ENCODE data around the gene MTFR1L. TPM values are rescaled to one million over a fixed set of nuclear protein-coding genes. Genes with fewer than 3 reads are reported as not detected.

MTFR1L gene
- total and polyA plus RNA-seq, 7 donors: 26.1 to 150 (median 106) TPM

DNA sequence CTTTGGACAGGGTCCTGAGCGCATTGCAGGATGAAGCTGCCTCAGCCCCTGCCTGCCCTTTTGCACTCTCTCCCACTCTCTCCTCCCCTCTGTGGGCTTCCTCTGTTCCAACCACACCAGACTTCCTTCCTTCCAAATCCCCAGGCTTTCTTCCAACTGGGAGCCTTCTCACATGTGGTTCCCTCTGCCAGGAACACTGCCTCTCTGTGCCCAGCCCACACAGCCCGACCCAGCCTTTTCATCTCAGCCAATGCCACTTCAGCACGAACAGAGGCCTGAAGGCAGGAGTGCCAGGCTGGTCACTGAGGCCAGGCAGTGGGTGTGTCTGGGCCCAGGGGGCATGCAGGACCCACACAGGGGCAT is 13.9 kb upstream of the MTFR1L start:
- TF ChIP-seq EP300 (IDR thresholded peaks at IDR 0.05) (no peak), POLR2AphosphoS5 (IDR thresholded peaks at IDR 0.05) (peak in 1 of 4 donors; percentile 22)
- TF ChIP-seq, protein P1, sequence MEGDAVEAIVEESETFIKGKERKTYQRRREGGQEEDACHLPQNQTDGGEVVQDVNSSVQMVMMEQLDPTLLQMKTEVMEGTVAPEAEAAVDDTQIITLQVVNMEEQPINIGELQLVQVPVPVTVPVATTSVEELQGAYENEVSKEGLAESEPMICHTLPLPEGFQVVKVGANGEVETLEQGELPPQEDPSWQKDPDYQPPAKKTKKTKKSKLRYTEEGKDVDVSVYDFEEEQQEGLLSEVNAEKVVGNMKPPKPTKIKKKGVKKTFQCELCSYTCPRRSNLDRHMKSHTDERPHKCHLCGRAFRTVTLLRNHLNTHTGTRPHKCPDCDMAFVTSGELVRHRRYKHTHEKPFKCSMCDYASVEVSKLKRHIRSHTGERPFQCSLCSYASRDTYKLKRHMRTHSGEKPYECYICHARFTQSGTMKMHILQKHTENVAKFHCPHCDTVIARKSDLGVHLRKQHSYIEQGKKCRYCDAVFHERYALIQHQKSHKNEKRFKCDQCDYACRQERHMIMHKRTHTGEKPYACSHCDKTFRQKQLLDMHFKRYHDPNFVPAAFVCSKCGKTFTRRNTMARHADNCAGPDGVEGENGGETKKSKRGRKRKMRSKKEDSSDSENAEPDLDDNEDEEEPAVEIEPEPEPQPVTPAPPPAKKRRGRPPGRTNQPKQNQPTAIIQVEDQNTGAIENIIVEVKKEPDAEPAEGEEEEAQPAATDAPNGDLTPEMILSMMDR (IDR thresholded peaks at IDR 0.05): no peak
- intact Hi-C loops (cut with DNase I): no loop called here
- DNase-seq: no peak

DNA sequence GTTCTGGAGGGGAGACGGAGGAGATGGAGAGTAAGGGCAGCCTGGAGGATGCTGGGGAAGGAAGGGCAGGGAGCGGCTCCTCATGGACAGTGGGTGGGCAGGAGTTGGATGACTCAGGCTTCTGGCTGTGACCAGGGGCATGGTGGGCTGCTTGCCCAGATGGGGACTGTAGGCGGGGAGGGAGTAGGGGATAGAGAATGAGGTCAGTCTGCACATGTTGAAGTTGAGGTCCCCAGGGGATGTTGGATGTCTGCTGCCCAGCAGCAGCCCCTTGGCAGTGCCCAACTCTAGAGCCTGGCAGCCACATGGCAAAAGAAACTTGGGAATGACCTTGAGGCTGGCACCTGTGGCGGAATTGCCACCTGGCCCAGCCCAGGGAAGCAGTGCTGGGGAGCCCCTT is 13.3 kb upstream of the MTFR1L start:
- H3K27ac ChIP-seq: peak overlapping the region; percentile 46 to 65 (median 60)
- TF ChIP-seq POLR2AphosphoS5 (IDR thresholded peaks at IDR 0.05): no peak
- TF ChIP-seq, protein P1 (IDR thresholded peaks at IDR 0.05): no peak
- TF ChIP-seq EP300 (IDR thresholded peaks at IDR 0.05): no peak
- TF ChIP-seq POLR2A (IDR thresholded peaks at IDR 0.05): no peak
- DNase-seq: no peak
- WGBS, 2 donors: 85 to 90% methylated on average over 4 of the region's 4 CpGs
- no peaks in the 10 kb centered on the region for H3K9me3 ChIP-seq
- H3K36me3 ChIP-seq: peaks cover 1 to 48% (median 22%) of the 10 kb centered on the region in 4 donors
- peaks cover 0 to 63% (median 49%) of the 10 kb centered on the region in 4 donors for H3K4me1 ChIP-seq
- H3K27me3 ChIP-seq: no peaks in the 10 kb centered on the region
- no peak overlapping the region for H3K4me3 ChIP-seq
- intact Hi-C loops (cut with DNase I): no loop called here

More for the DNA sequence above, 13.9 kb upstream of the MTFR1L start:
- H3K4me1 ChIP-seq: peaks cover 0 to 65% (median 50%) of the 10 kb centered on the region in 4 donors
- WGBS, 2 donors: 67 to 77% methylated on average over 3 of the region's 3 CpGs
- peak overlapping the region; percentile 46 to 65 (median 60) for H3K27ac ChIP-seq
- H3K9me3 ChIP-seq: no peaks in the 10 kb centered on the region
- peaks cover 0 to 45% (median 21%) of the 10 kb centered on the region in 4 donors for H3K36me3 ChIP-seq
- no peak overlapping the region for H3K4me3 ChIP-seq
- no peaks in the 10 kb centered on the region for H3K27me3 ChIP-seq

DNA sequence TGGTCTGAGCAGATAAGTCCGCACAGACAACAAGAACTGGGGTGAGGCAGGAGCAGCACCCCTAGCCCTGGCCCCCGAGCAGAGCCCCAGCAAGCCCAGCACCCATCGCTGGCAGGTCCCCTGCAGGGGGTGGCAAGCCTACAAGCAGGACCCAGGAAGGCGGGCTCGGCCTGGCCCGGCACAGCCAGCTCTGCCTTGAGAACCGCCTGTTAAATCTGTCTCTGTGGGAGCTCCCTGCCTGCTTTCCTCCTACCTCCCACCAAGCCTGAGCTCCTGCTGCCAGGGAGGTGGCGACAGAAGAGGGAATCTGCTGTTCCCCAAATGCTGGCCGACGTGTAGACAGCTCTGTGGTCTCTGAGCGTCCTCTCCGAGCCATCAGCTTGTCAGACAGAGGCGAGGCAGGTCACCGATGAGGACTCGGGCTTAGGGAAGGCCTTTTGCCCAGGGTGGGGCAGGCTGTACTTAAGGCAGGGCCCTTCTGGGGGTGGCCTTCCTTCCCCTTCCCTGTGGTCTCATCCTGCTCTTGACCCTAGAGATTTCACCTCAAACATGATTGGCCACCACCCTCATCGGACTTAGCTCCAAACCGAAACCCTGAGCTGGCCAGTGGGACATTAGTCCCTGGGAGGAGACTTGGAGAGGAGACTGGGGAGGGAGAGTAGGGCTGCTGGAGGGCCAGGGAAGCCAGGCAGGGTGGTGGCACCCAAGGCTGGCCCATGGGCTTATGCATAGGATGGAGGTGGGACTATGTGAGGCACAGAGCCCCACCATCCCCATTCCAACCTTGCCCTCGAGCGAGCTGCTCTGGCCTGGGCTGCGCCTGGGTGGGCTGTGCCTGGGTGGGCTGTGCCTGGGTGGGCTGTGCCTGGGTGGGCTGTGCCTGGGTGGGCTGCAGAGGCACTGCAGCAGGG is 12.0 kb upstream of the MTFR1L start:
- peaks cover 4 to 59% (median 28%) of the 10 kb centered on the region in 4 donors for H3K36me3 ChIP-seq
- DNase-seq: no peak
- no peaks in the 10 kb centered on the region for H3K27me3 ChIP-seq
- H3K9me3 ChIP-seq: no peaks in the 10 kb centered on the region
- TF ChIP-seq EP300 (IDR thresholded peaks at IDR 0.05) (no peak), POLR2A (IDR thresholded peaks at IDR 0.05) (no peak), POLR2AphosphoS5 (IDR thresholded peaks at IDR 0.05) (no peak)
- TF ChIP-seq, protein P1 (IDR thresholded peaks at IDR 0.05): no peak
- intact Hi-C loops (cut with DNase I): no loop called here
- WGBS, 2 donors: 82 to 88% methylated on average over 20 of the region's 20 CpGs
- peaks cover 0 to 51% (median 37%) of the 10 kb centered on the region in 4 donors for H3K4me1 ChIP-seq
- H3K4me3 ChIP-seq: no peak overlapping the region
- peak overlapping the region in 2 of 4 donors; percentile 4 to 19 for H3K27ac ChIP-seq

DNA sequence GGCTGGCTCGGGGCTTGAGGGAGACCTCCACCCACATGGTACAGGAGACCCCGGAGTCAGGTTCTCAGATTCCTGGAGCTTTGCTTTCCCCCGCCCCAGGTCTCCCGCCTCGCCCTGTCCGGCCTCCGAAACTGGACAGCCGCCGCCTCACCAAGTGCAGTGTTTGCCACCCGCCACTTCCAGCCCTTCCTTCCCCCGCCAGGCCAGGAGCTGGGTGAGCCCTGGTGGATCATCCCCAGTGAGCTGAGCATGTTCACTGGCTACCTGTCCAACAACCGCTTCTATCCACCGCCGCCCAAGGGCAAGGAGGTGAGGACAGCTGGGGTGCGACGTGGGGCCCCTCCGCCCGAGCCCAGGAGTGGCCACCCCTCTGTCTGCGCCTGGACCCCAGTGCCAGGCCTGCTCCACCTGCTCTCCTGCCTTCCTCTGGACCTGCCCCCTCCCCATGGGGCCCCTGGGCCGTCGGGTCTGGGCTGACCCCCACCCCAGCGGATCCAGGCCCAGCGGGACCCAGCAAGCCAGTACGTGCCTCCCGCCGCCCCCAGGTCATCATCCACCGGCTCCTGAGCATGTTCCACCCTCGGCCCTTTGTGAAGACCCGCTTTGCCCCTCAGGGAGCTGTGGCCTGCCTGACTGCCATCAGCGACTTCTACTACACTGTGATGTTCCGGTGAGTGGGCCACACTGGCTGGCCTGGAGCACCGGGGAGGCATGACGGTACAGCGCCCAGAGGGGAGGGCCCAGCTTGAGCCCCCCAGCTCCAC is 11.1 kb upstream of the MTFR1L start:
- no peak for TF ChIP-seq POLR2A (IDR thresholded peaks at IDR 0.05)
- no peak for TF ChIP-seq POLR2AphosphoS5 (IDR thresholded peaks at IDR 0.05)
- TF ChIP-seq, protein P1 (IDR thresholded peaks at IDR 0.05): no peak
- no peak for TF ChIP-seq EP300 (IDR thresholded peaks at IDR 0.05)
- no peak overlapping the region for H3K4me3 ChIP-seq
- peaks cover 0 to 45% (median 31%) of the 10 kb centered on the region in 4 donors for H3K4me1 ChIP-seq
- intact Hi-C loops (cut with DNase I): no loop called here
- no peak for DNase-seq
- H3K36me3 ChIP-seq: peaks cover 4 to 68% (median 34%) of the 10 kb centered on the region in 4 donors
- 92% methylated on average over 34 of the region's 34 CpGs for WGBS, 2 donors
- no peaks in the 10 kb centered on the region for H3K27me3 ChIP-seq
- no peak overlapping the region for H3K27ac ChIP-seq
- no peaks in the 10 kb centered on the region for H3K9me3 ChIP-seq
